ENCODE results near the gene TAF11.
"Not testable (repeated sequence)": the region's sequence is repeated elsewhere in the genome, so short reads cannot be mapped to it uniquely, and the experiment has no call there.

TAF11 gene

GRCh38 chr6:34855463-34855862, 32.4 kb downstream of the TAF11 start:
- H3K4me3 ChIP-seq (ENCODE audit: low read depth, low read length) = no peak overlapping the region
- no peak for TF ChIP-seq CTCF (conservative IDR thresholded peaks at IDR 0.05; ENCODE audit: low read depth, low read length)
- DNase-seq (ENCODE audit: low read depth) = no peak

- H3K4me3 ChIP-seq (ENCODE audit: low read depth, low read length) = no peak overlapping the region
- DNase-seq (ENCODE audit: low read depth) = peak; percentile 11
- TF ChIP-seq CTCF (conservative IDR thresholded peaks at IDR 0.05; ENCODE audit: low read depth, low read length) = no peak
Observed at GRCh38 chr6:34852406-34853085, 35.3 kb downstream of the TAF11 start.

GRCh38 chr6:34851361-34851760, 36.5 kb downstream of the TAF11 start:
- no peak for DNase-seq (ENCODE audit: low read depth)
- no peak overlapping the region for H3K4me3 ChIP-seq (ENCODE audit: low read depth, low read length)
- no peak for TF ChIP-seq CTCF (conservative IDR thresholded peaks at IDR 0.05; ENCODE audit: low read depth, low read length)

GRCh38 chr6:34849066-34849465, 38.8 kb downstream of the TAF11 start:
- not testable (repeated sequence) for H3K4me3 ChIP-seq (ENCODE audit: low read depth, low read length); DNase-seq (ENCODE audit: low read depth)

GRCh38 chr6:34839666-34840352, 48.0 kb downstream of the TAF11 start:
- TF ChIP-seq CTCF (conservative IDR thresholded peaks at IDR 0.05; ENCODE audit: low read depth, low read length) = no peak
- no peak overlapping the region for H3K4me3 ChIP-seq (ENCODE audit: low read depth, low read length)
- no peak for DNase-seq (ENCODE audit: low read depth)

GRCh38 chr6:34837528-34837927, 50.3 kb downstream of the TAF11 start:
- no peak for TF ChIP-seq CTCF (conservative IDR thresholded peaks at IDR 0.05; ENCODE audit: low read depth, low read length)
- no peak overlapping the region for H3K4me3 ChIP-seq (ENCODE audit: low read depth, low read length)
- DNase-seq (ENCODE audit: low read depth) = no peak

- H3K4me3 ChIP-seq (ENCODE audit: low read depth, low read length) = no peak overlapping the region
- no peak for TF ChIP-seq CTCF (conservative IDR thresholded peaks at IDR 0.05; ENCODE audit: low read depth, low read length)
- no peak for DNase-seq (ENCODE audit: low read depth)
Observed at GRCh38 chr6:34836451-34836850, 51.4 kb downstream of the TAF11 start.
